Measurements from ENCODE around the gene GOT1. TPM values are rescaled to one million over a fixed set of nuclear protein-coding genes. Genes with fewer than 3 reads are reported as not detected.

Gene GOT1
- 36.5 and 123 TPM in 2 replicates for total RNA-seq

GRCh38 chr10:99430451-99431189 lies at the start of gene GOT1:
Gene GOT1, minus strand, starts transcription at chr10:99430624. Its CDS starts 59 bp downstream, at chr10:99430565.

Other genes with a start within 250 kb of the GOT1 start
- 0.22 and 4.0 TPM in 2 replicates for gene HPSE2, start 194.8 kb downstream of the GOT1 start, total RNA-seq
- gene CNNM1, start 101.3 kb downstream of the GOT1 start, total RNA-seq, result under 0.01 and 1.6 TPM in 2 replicates
- not detected in 2 replicates for gene NKX2-3, start 102.3 kb upstream of the GOT1 start, total RNA-seq
- gene SLC25A28, start 189.8 kb upstream of the GOT1 start, total RNA-seq, result 16.4 and 18.2 TPM in 2 replicates
- gene ENTPD7, start 228.9 kb upstream of the GOT1 start, total RNA-seq, result 43.1 and 75.7 TPM in 2 replicates